HCT116 (cell line): ENCODE results near the gene PGK2.

ENCODE experiments used
- CTCF ChIP-seq, 3 experiments: fragments of 200-600 bp in 1 of 3; sonication (generic) in 1 of 3; IDR thresholded peaks in 2 of 3; conservative IDR thresholded peaks in 1 of 3; 2 replicates each; pipeline ENCODE4 v1.5.1; 2012 to 2017; ENCODE audit warnings: low read depth in 2 of 3, low read length in 2 of 3, antibody characterized with exemption in 1 of 3, borderline replicate concordance in 1 of 3, control low read depth in 1 of 3, mild to moderate bottlenecking in 1 of 3, mixed read lengths in 1 of 3, mixed run types in 1 of 3, moderate library complexity in 1 of 3; ENCODE audit not compliant: insufficient read depth in 1 of 3
- EZH2 ChIP-seq: fragments of 200-600 bp; sonication (generic); IDR thresholded peaks from 2 replicates; pipeline ENCODE4 v1.6.1; 2017; ENCODE audit warnings: antibody characterized with exemption, mixed run types
- EZH2phosphoT487 ChIP-seq: fragments of 200-600 bp; IDR thresholded peaks from 2 replicates; pipeline ENCODE4 v1.6.1; 2018; ENCODE audit warnings: antibody characterized with exemption, borderline replicate concordance
- FOSL1 ChIP-seq: IDR thresholded peaks from 2 replicates; pipeline ENCODE4 v1.6.1; 2012; ENCODE audit warnings: low read depth
- MAX ChIP-seq: IDR thresholded peaks from 2 replicates; pipeline ENCODE4 v1.6.1; 2012
- POLR2A ChIP-seq: IDR thresholded peaks from 2 replicates; pipeline ENCODE4 v1.7.0; 2011; ENCODE audit warnings: borderline replicate concordance; ENCODE audit not compliant: insufficient read depth, insufficient read length; ENCODE audit errors: extremely low read depth
- REST ChIP-seq: IDR thresholded peaks from 2 replicates; pipeline ENCODE4 v1.6.1; 2012; ENCODE audit warnings: low read depth
- SP1 ChIP-seq: IDR thresholded peaks from 2 replicates; pipeline ENCODE4 v1.6.1; 2012; ENCODE audit warnings: low read depth
- YY1 ChIP-seq: IDR thresholded peaks from 2 replicates; pipeline ENCODE4 v1.6.1; 2011; ENCODE audit warnings: low read length, low read depth, moderate library complexity, mild to moderate bottlenecking; ENCODE audit not compliant: insufficient replicate concordance; ENCODE audit errors: extremely low read depth

GRCh38 chr6:49776444-49776843, 10.6 kb downstream of the PGK2 start:
- TF ChIP-seq CTCF (IDR thresholded peaks at IDR 0.05 in 2 of 3, conservative IDR thresholded peaks at IDR 0.05 in 1 of 3; ENCODE audit: borderline replicate concordance in 1 of 3, insufficient read depth in 1 of 3, low read depth in 2 of 3, low read length in 2 of 3) (no peak), FOSL1 (no peak), YY1 (no peak), MAX (no peak), EZH2 (no peak), POLR2A (no peak), REST (no peak), EZH2phosphoT487 (no peak), SP1 (no peak)
